T-cell (primary cell): ENCODE results near the gene GPRASP2. TPM values are rescaled to one million over a fixed set of nuclear protein-coding genes. Genes with fewer than 3 reads are reported as not detected.
"Not testable (repeated sequence)": the region's sequence is repeated elsewhere in the genome, so short reads cannot be mapped to it uniquely, and the experiment has no call there.

Experiments
- ATAC-seq, 4 experiments: fragments of 200-7000 bp in 3 of 4; fragments of 150-1000 bp in 1 of 4; cut with Tn5 transposase; replicated peaks in 1 of 4; 1 replicate in 3 of 4; 2 replicates in 1 of 4; pipeline ENCODE4 v1.10.0; 2021; ENCODE audit warnings: moderate library complexity in 3 of 4, mild to moderate bottlenecking in 2 of 4, moderate number of reproducible peaks in 1 of 4
- CTCF ChIA-PET, 2 donors: fragments of 300-600 bp; sonication (Branson Sonifier 250); formaldehyde crosslinking; loops; one replicate each; lab custom pipeline; 2022; ENCODE audit warnings: antibody characterized with exemption in 2 of 2; lab: Charles Lee
- POLR2A ChIA-PET, 2 donors: fragments of 300-600 bp; sonication (Branson Sonifier 250); formaldehyde crosslinking; loops; one replicate each; lab custom pipeline; 2022; ENCODE audit warnings: antibody characterized with exemption in 2 of 2; lab: Charles Lee
- DNase-seq, 35 experiments: peaks; one replicate each; pipeline versions ENCODE4 v3.0.0 to v3.0.0-alpha.2; 2013 to 2023
- H3K27ac ChIP-seq: one replicate; pipeline ENCODE4 v1.5.1; 2013; ENCODE audit warnings: low read length
- H3K27me3 ChIP-seq, 2 experiments: replicated peaks in 1 of 2; 1 replicate in 1 of 2; 2 replicates in 1 of 2; pipeline versions ENCODE4 v1.6.1 to v1.7.0; 2013; ENCODE audit warnings: low read length in 1 of 2, mixed read lengths in 1 of 2; ENCODE audit not compliant: control insufficient read depth in 2 of 2, insufficient read depth in 2 of 2; ENCODE audit errors: extremely low read depth in 1 of 2
- H3K36me3 ChIP-seq, 2 donors: 1 replicate in 1 of 2; 2 replicates in 1 of 2; pipeline versions ENCODE4 v1.6.1 to v1.7.0; 2013; ENCODE audit warnings: low read length in 1 of 2; ENCODE audit not compliant: control insufficient read depth in 2 of 2, insufficient read depth in 1 of 2; ENCODE audit errors: extremely low read depth in 1 of 2
- H3K4me1 ChIP-seq, 2 experiments: 1 replicate in 1 of 2; 2 replicates in 1 of 2; pipeline versions ENCODE4 v1.6.1 to v1.7.0; 2013; ENCODE audit warnings: low read length in 2 of 2, mixed read lengths in 1 of 2; ENCODE audit not compliant: insufficient read depth in 2 of 2, control insufficient read depth in 1 of 2; ENCODE audit errors: extremely low read depth in 1 of 2
- H3K4me3 ChIP-seq, 2 donors: 1 replicate in 1 of 2; 2 replicates in 1 of 2; pipeline versions ENCODE4 v1.5.1 to v1.7.0; 2013; ENCODE audit warnings: mild to moderate bottlenecking in 2 of 2, low read length in 1 of 2, moderate library complexity in 1 of 2; ENCODE audit not compliant: control insufficient read depth in 1 of 2; ENCODE audit errors: extremely low read depth in 1 of 2
- H3K9me3 ChIP-seq: 2 replicates; pipeline ENCODE4 v1.7.0; 2013
- H3K27ac Mint-ChIP-seq, 2 donors: one replicate each; pipeline ENCODE4 v1.8.0; 2020 to 2021; ENCODE audit warnings: mild to moderate bottlenecking in 2 of 2, mixed read lengths in 2 of 2
- H3K27me3 Mint-ChIP-seq, 2 donors: one replicate each; pipeline ENCODE4 v1.8.0; 2021 to 2022; ENCODE audit warnings: mixed read lengths in 2 of 2
- H3K36me3 Mint-ChIP-seq: one replicate; pipeline ENCODE4 v1.8.0; 2021; ENCODE audit warnings: mixed read lengths
- H3K4me1 Mint-ChIP-seq, 3 donors: one replicate each; pipeline ENCODE4 v1.8.0; 2020 to 2022; ENCODE audit warnings: mixed read lengths in 3 of 3, mild to moderate bottlenecking in 1 of 3
- H3K4me3 Mint-ChIP-seq, 3 donors: one replicate each; pipeline ENCODE4 v1.8.0; 2020 to 2022; ENCODE audit warnings: mild to moderate bottlenecking in 3 of 3, mixed read lengths in 3 of 3, moderate library complexity in 3 of 3
- H3K9me3 Mint-ChIP-seq, 3 donors: one replicate each; pipeline ENCODE4 v1.8.0; 2020 to 2022; ENCODE audit warnings: mixed read lengths in 3 of 3
- WGBS: methylation state at CpG from one replicate; pipeline ENCODE4 v1.1.5; 2013; ENCODE audit warnings: missing lambda C conversion rate; ENCODE audit not compliant: insufficient coverage; 5-methylcytosine and 5-hydroxymethylcytosine counted together
- total RNA-seq, 35 experiments: library from RNA in 6 of 35; stranded (reverse) in 6 of 35; fragments of 120-200 nt in 1 of 35; gene quantifications; one replicate each; pipeline versions ENCODE4 v1.2.1 to v1.2.4 and lab custom pipeline; 2013 to 2026

The GPRASP2 gene
- total RNA-seq, 5 donors from 2014 or later (not counting 1 experiment from before 2014, with no cell fraction given), result 1.3 to 3.1 (median 1.4) TPM

DNA sequence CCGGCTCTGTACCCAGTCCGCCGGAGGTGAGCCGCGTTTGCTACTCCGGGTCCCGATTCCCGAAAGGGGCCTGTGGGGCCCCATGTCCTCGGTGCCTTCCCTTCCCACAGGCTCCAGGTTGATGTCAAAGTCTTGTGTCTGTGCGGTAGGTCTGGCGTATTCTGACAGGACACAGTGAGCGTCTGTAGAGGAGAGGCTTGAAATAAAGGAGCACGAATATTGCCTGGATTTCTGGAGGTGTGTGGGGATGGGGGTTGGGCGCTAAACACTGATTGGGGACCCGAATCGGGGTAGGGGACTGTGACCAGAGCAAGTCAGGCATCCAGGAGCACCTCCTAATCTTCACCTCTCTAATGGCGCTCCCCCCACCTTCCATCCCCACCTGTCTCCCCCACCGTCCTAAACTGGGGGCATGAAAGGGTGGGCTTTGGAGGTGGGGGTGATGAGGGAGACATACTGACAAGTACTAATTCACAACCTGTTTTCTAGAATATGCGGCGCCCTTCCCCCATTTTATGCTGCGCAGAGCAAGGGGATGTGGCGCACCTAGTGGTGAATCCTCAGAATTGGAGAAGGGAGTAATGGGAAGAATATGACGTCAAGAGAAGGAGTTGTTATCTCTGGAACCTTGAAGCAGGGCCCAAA, 855 bp downstream of the GPRASP2 start:
- DNase-seq, result peak in 4 of 35 experiments; percentile 4 to 31 (median 18)
- Mint-ChIP-seq H3K4me1 (peaks cover 18 to 34% (median 27%) of the 10 kb centered on the region in 3 donors), H3K36me3 (no peaks in the 10 kb centered on the region), H3K9me3 (no peaks in the 10 kb centered on the region), H3K27me3 (peaks cover 6 to 15% of the 10 kb centered on the region in 2 donors), H3K27ac (peak overlapping the region in 1 of 2 donors; percentile 72), H3K4me3 (peak overlapping the region; percentile 75 to 88 (median 81))
- no peak overlapping the region for H3K27ac ChIP-seq
- ChIA-PET CTCF (no interaction called here), POLR2A (no interaction called here)
- peaks cover 0 to 26% of the 10 kb centered on the region in 2 experiments for H3K27me3 ChIP-seq
- peak overlapping the region; percentile 51 for H3K4me3 ChIP-seq
- H3K36me3 ChIP-seq, result no peaks in the 10 kb centered on the region
- H3K4me1 ChIP-seq, result peaks cover 0 to 16% of the 10 kb centered on the region in 2 experiments
- no CpG with 5 or more reads among the region's 23 CpGs for WGBS
- peak in 2 of 4 experiments; percentile 34 to 52 for ATAC-seq
- no peaks in the 10 kb centered on the region for H3K9me3 ChIP-seq

DNA sequence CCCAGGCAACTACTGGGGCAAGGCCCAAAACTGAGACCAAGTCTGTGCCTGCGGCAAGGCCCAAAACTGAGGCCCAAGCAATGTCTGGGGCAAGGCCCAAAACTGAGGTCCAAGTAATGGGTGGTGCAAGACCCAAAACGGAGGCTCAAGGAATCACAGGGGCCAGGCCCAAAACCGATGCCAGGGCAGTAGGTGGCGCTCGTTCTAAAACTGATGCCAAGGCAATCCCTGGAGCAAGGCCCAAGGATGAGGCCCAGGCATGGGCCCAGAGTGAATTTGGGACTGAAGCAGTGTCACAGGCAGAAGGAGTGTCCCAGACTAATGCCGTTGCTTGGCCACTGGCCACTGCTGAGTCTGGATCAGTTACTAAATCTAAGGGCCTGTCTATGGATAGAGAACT, 2.7 kb downstream of the GPRASP2 start:
- Histone ChIP-seq H3K9me3 (no peaks in the 10 kb centered on the region), H3K27me3 (peaks cover 0 to 26% of the 10 kb centered on the region in 2 experiments), H3K4me1 (peaks cover 0 to 14% of the 10 kb centered on the region in 2 experiments), H3K4me3 (no peak overlapping the region), H3K27ac (no peak overlapping the region), H3K36me3 (no peaks in the 10 kb centered on the region)
- ATAC-seq (no peak), DNase-seq (no peak)
- Mint-ChIP-seq H3K4me3 (no peak overlapping the region), H3K4me1 (peaks cover 7 to 19% (median 14%) of the 10 kb centered on the region in 3 donors), H3K27me3 (peaks cover 6 to 15% of the 10 kb centered on the region in 2 donors), H3K36me3 (no peaks in the 10 kb centered on the region), H3K9me3 (no peaks in the 10 kb centered on the region), H3K27ac (no peak overlapping the region)
- POLR2A ChIA-PET, result no interaction called here
- CTCF ChIA-PET, result no interaction called here
- WGBS, result 100% methylated on average over 3 of the region's 6 CpGs

DNA sequence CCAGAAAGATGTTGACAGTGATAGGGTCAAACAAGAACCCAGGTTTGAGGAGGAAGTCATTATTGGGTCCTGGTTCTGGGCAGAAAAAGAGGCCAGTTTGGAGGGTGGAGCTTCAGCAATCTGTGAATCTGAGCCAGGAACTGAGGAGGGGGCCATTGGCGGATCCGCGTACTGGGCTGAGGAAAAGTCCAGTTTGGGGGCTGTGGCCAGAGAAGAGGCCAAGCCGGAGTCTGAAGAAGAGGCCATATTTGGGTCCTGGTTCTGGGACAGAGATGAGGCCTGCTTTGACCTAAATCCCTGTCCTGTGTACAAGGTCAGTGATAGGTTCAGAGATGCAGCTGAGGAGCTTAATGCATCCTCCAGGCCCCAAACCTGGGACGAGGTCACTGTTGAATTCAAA, 3.7 kb downstream of the GPRASP2 start:
- H3K27ac Mint-ChIP-seq, result no peak overlapping the region
- no peaks in the 10 kb centered on the region for H3K9me3 Mint-ChIP-seq
- Histone ChIP-seq H3K27ac (no peak overlapping the region), H3K4me1 (peaks cover 0 to 21% of the 10 kb centered on the region in 2 experiments), H3K36me3 (no peaks in the 10 kb centered on the region), H3K9me3 (no peaks in the 10 kb centered on the region), H3K27me3 (peaks cover 0 to 25% of the 10 kb centered on the region in 2 experiments), H3K4me3 (no peak overlapping the region)
- ChIA-PET CTCF (no interaction called here), POLR2A (no interaction called here)
- no peak for DNase-seq
- no peaks in the 10 kb centered on the region for H3K36me3 Mint-ChIP-seq
- no peak overlapping the region for H3K4me3 Mint-ChIP-seq
- WGBS, result no CpG with 5 or more reads among the region's 5 CpGs
- peaks cover 6 to 10% of the 10 kb centered on the region in 2 donors for H3K27me3 Mint-ChIP-seq
- ATAC-seq, result no peak
- peaks cover 15 to 19% (median 19%) of the 10 kb centered on the region in 3 donors for H3K4me1 Mint-ChIP-seq

DNA sequence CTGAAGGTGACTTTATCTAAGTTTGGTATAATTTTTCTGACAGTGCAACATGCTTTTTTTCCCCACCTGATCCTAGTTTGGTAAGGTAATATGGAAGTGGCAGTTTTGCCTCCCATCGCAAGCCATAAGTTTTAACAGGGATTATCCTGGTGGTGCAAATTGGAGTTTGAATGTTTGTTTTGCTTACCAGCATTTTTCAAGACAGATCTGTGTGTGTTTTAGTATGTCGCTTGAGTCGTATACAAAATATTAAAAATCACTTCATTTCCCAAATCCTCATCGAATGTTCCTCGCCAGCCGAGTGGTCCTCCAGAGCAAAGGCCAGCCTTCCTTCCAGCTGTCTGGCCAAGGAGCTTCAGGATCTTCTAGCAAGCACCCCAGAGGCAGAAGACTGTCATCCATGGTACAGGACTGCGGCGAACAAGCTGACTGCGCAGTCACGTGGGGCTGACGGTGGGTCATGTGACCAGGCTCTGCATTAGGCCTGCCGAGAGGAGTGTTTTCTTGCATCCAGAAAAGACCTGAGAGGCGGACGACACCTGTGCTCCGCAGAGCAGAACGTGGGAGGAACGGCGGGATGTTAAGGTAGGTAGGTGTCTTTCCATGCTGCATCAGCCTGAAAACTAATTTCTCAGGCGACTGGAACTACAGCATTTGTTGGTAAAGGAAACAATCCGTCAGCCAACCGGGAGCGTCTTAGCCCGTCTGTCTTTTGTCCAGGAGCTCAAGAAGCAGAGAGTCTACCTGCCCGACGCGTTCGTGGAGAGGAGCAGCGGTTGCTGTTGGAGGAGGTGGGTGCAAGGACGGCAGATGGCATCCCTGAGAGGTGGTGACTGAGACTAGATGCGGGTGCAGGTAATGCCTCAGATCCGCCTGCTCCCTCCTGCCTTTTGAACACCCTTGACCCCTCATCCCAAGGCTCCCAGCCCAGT, 8.3 kb downstream of the GPRASP2 start, which contains the start of gene GPRASP3:
Gene GPRASP3, plus strand, starts transcription at position 507 of the 932 bp plus-strand sequence. CDS start 28,253 bp downstream, outside the sequence.
- Histone ChIP-seq H3K4me1 (peaks cover 0 to 11% of the 10 kb centered on the region in 2 experiments), H3K36me3 (no peaks in the 10 kb centered on the region), H3K4me3 (peak within 1 kb of the TSS; percentile 47 to 61), H3K9me3 (no peaks in the 10 kb centered on the region), H3K27ac (no peak within 1 kb of the TSS), H3K27me3 (no peaks in the 10 kb centered on the region)
- H3K9me3 Mint-ChIP-seq, result no peaks in the 10 kb centered on the region
- H3K36me3 Mint-ChIP-seq, result peaks cover 3% of the 10 kb centered on the region
- H3K4me3 Mint-ChIP-seq, result peak within 1 kb of the TSS; percentile 77 to 91 (median 84)
- peak; percentile 96 to 100 (median 98) for ATAC-seq
- H3K4me1 Mint-ChIP-seq, result peaks cover 10 to 15% (median 14%) of the 10 kb centered on the region in 3 donors
- ChIA-PET POLR2A (interaction anchor here (0.6 kb wide), 2 partner anchors 131 to 836 kb away, joined by 3 read pairs; no protein-coding TSS in a partner anchor), CTCF (interaction anchor here in 1 of 2 donors (0.9 kb wide), 1 partner anchor 59 kb away, joined by 3 read pairs; no protein-coding TSS in a partner anchor)
- DNase-seq, result peak; percentile 29 to 84 (median 65)
- H3K27ac Mint-ChIP-seq, result peak within 1 kb of the TSS; percentile 80 to 81
- peaks cover 0 to 4% of the 10 kb centered on the region in 2 donors for H3K27me3 Mint-ChIP-seq
- WGBS, result 0% methylated on average over 11 of the region's 31 CpGs

DNA sequence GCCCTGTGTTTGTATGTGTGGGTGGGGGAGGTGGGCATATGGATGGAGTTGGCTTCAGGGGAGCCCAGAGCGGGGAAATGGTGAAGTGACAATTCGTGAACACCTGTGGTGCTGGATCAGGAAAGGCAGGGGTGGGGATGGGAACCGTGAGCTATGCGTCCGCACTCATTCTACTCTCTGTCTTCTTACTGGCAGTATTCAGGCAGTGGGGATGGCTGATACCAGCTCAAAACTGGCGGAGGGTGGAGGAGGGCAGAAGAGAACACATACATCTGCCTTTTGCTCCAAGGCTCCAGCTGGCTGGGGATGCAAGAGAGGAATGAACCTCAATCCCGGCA, 8.9 kb downstream of the GPRASP2 start:
- Mint-ChIP-seq H3K4me3 (peak overlapping the region; percentile 77 to 91 (median 84)), H3K4me1 (peaks cover 10 to 15% (median 14%) of the 10 kb centered on the region in 3 donors)
- H3K27me3 Mint-ChIP-seq, H3K36me3 Mint-ChIP-seq, H3K36me3 ChIP-seq, H3K27ac Mint-ChIP-seq, DNase-seq, H3K9me3 ChIP-seq, H3K9me3 Mint-ChIP-seq, H3K27ac ChIP-seq, H3K27me3 ChIP-seq, ATAC-seq: not testable (repeated sequence)
- peak overlapping the region in 1 of 2 donors; percentile 47 for H3K4me3 ChIP-seq
- POLR2A ChIA-PET, result interaction anchor here in 1 of 2 donors (0.6 kb wide), 1 partner anchor 131 kb away, joined by 3 read pairs; no protein-coding TSS in a partner anchor
- peaks cover 0 to 11% of the 10 kb centered on the region in 2 experiments for H3K4me1 ChIP-seq
- WGBS, result no CpG with 5 or more reads among the region's 7 CpGs
- CTCF ChIA-PET, result interaction anchor here in 1 of 2 donors (0.9 kb wide), 1 partner anchor 59 kb away, joined by 3 read pairs; no protein-coding TSS in a partner anchor

DNA sequence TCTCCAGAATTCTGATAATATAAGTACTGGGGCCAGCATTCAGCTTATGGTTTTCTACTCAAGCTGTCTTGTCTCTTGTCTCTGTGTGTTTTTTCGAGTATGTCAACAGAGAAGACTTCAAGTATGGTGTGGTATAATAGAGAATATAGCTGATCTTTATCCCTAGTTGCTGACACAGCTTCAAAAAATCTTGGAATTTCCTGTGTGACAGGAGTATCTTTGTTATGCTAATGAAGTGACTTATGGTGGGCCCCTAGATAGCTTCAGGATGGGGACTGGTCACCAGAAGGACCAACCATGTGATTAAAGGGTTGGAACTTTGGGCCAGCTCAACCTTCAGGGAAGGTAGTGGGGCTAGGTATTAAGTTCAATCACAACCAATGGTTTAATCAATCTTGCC, 11.2 kb downstream of the GPRASP2 start:
- peaks cover 0 to 11% of the 10 kb centered on the region in 2 experiments for H3K4me1 ChIP-seq
- H3K27me3 ChIP-seq, result no peaks in the 10 kb centered on the region
- CTCF ChIA-PET, result no interaction called here
- no CpG with 5 or more reads among the region's 1 CpG for WGBS
- H3K4me1 Mint-ChIP-seq, result peaks cover 10 to 15% (median 14%) of the 10 kb centered on the region in 3 donors
- POLR2A ChIA-PET, result no interaction called here
- no peak for DNase-seq
- no peaks in the 10 kb centered on the region for H3K36me3 ChIP-seq
- H3K9me3 Mint-ChIP-seq, result no peaks in the 10 kb centered on the region
- H3K27me3 Mint-ChIP-seq, result peaks cover 0 to 4% of the 10 kb centered on the region in 2 donors
- no peak overlapping the region for H3K27ac Mint-ChIP-seq
- no peak overlapping the region for H3K4me3 ChIP-seq
- peaks cover 8% of the 10 kb centered on the region for H3K36me3 Mint-ChIP-seq
- no peak overlapping the region for H3K4me3 Mint-ChIP-seq
- no peaks in the 10 kb centered on the region for H3K9me3 ChIP-seq
- no peak for ATAC-seq
- H3K27ac ChIP-seq, result no peak overlapping the region
